ENCODE results near the gene WASF3. TPM values are rescaled to one million over a fixed set of nuclear protein-coding genes. Genes with fewer than 3 reads are reported as not detected.

WASF3 gene
- total and polyA plus RNA-seq, 10 of the 15 experiments (the other 5 are each of a cell fraction or from before 2014, with no cell fraction given), result under 0.01 to 0.10 (median 0.01) TPM; not detected in 7

GRCh38 chr13:26590951-26591350 is 33.5 kb downstream of the WASF3 start:
- FAIRE-seq (no peak), DNase-seq (ENCODE audit: low read depth, low spot score) (no peak), ATAC-seq (no peak)
- H4K20me1 ChIP-seq (ENCODE audit: control insufficient read depth, insufficient read depth), result no peaks in the 10 kb centered on the region
- ChIA-PET POLR2A (no interaction called here), CTCF (no interaction called here), RAD21 (ENCODE audit: unreplicated experiment) (no interaction called here), SMC1A (ENCODE audit: uncharacterized antibody, unreplicated experiment) (no interaction called here)
- no peak overlapping the region for H3K9ac ChIP-seq (ENCODE audit: control insufficient read depth, insufficient read depth, low read length)
- H2AFZ ChIP-seq (ENCODE audit: control insufficient read depth, low read depth, low read length), result no peak overlapping the region
- H3K36me3 ChIP-seq (ENCODE audit: control insufficient read depth in 2 of 2, insufficient read depth in 2 of 2, low read length in 1 of 2), result no peaks in the 10 kb centered on the region
- peaks cover 0 to 3% of the 10 kb centered on the region in 2 experiments; a peak in 1 of 4 replicates for H3K27me3 ChIP-seq (replicated peaks in 1 of 2; ENCODE audit: control insufficient read depth in 2 of 2, insufficient read depth in 2 of 2, low read length in 1 of 2)
- H3K27ac ChIP-seq (ENCODE audit: control insufficient read depth, insufficient read depth), result no peak overlapping the region
- in situ Hi-C loops (cut with MboI), result no loop called here
- 22% methylated on average over 4 of the region's 4 CpGs for WGBS (ENCODE audit: insufficient coverage, insufficient replicate concordance, low lambda C conversion rate, missing lambda C conversion rate)
- no peak for TF ChIP-seq FOS (IDR thresholded peaks at IDR 0.05; ENCODE audit: borderline replicate concordance, extremely low read depth, insufficient read length)
- TF ChIP-seq HDAC6 (IDR thresholded peaks at IDR 0.05; ENCODE audit: unreplicated experiment), result no peak
- TF ChIP-seq HCFC1 (IDR thresholded peaks at IDR 0.05; ENCODE audit: low read length), result no peak
- TF ChIP-seq ZBTB33 (IDR thresholded peaks at IDR 0.05), result no peak
- no peak for TF ChIP-seq ZNF217 (IDR thresholded peaks at IDR 0.05)
- no peak for TF ChIP-seq RUNX3 (IDR thresholded peaks at IDR 0.05; ENCODE audit: low read length)
- no peak for TF ChIP-seq NFXL1 (IDR thresholded peaks at IDR 0.05; ENCODE audit: borderline replicate concordance)
- TF ChIP-seq BACH1 (IDR thresholded peaks at IDR 0.05; ENCODE audit: borderline replicate concordance), result no peak
- no peak for TF ChIP-seq GATAD2B (conservative IDR thresholded peaks at IDR 0.05; ENCODE audit: low read depth)
- no peak for TF ChIP-seq SPI1 (IDR thresholded peaks at IDR 0.05; ENCODE audit: borderline replicate concordance, insufficient read depth, low read depth, low read length)
- TF ChIP-seq ESRRA (IDR thresholded peaks at IDR 0.05; ENCODE audit: low read length), result no peak
- H3K4me3 ChIP-seq, result no peak overlapping the region
- intact Hi-C loops (cut with micrococcal nuclease; ENCODE audit: unreplicated experiment), result no loop called here
- no peaks in the 10 kb centered on the region for H3K4me1 ChIP-seq (ENCODE audit: control insufficient read depth, insufficient read depth, low read length)
- BruUV-seq (replicated peaks), result no TSS peak
- H3K9me3 ChIP-seq (replicated peaks; ENCODE audit: control insufficient read depth, insufficient read depth, low read length), result no peaks in the 10 kb centered on the region
- no peak overlapping the region for H3K4me2 ChIP-seq (ENCODE audit: control insufficient read depth, insufficient read depth)
- H3K79me2 ChIP-seq (ENCODE audit: control insufficient read depth, insufficient read depth, low read length), result no peaks in the 10 kb centered on the region
